ENCODE measurements around the gene CDH23.
"Not testable (repeated sequence)": the region's sequence is repeated elsewhere in the genome, so short reads cannot be mapped to it uniquely, and the experiment has no call there.

CDH23 gene

DNA sequence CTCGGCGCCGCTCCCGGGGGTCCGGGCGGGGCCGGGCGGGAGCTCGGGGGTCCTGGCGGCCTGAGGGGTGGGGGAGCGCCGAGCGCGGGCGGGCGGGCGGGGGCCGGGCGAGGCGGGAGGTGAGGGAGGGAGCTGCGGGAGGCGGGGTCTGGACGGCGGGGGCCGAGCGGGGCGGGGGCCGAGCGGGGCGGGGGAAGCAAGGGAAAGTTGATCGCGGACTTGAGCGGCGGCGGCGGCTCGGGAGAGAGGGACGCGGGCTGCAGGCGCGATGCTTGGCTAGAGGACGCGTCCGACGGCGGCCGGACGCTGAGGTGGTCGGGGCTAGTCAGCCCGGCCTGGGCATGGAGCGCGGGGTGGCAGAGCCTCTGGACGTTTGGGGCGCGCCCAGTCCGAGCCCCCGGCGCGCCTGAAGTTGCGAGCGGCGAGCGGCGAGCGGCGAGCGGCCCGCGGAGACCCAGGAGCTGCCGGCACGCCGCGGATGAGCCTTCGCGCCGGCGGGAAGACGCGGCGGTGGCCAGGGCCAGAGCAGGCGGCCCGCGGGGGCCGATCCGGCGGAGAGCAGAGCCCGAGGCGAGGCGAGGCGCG lies at the start of gene CDH23:
CDH23 (plus strand) TSS at position 210 of the 585 bp plus-strand sequence. CDS start 42,912 bp downstream, outside the sequence.
- DNase-seq = no peak

DNA sequence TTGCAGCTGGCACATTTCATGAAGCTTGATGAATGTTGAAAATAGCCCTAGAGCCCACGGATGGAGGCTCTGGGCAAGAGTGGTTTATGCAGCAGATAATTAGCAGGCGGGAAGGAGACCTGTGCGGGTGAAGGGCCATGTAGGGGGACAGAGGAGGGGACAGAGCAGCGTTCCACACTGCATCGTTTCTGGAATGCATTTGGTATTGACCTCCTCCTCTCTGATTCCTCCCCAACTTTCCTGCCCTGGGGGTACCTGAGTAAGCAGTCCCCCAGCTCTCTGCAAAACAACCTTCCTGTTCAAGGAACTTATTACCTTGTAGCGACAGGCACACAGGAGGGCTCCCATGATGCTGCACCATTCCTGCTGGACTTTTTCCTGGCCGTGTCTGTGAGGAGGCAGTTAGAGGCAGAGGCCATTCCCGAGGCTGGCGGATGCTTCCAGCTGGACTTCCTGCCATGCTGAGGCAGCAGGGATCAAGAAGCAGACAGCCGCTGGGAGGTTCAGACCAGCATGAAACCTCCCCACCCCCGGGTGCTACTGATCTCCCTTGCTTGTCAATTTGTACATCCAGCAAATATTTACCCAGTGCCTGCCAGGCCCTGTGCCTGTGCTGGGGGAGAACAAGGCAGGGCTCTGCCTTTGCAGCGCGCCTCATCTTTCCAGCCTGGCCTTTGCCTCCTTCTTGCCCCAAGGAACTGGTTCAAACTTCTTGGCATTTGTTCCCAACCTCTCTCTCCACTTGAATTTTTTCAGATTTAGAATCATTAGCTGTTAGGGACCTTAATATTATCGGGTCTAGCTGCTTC lies 48.9 kb upstream of the CDH23 start:
- DNase-seq = no peak

DNA sequence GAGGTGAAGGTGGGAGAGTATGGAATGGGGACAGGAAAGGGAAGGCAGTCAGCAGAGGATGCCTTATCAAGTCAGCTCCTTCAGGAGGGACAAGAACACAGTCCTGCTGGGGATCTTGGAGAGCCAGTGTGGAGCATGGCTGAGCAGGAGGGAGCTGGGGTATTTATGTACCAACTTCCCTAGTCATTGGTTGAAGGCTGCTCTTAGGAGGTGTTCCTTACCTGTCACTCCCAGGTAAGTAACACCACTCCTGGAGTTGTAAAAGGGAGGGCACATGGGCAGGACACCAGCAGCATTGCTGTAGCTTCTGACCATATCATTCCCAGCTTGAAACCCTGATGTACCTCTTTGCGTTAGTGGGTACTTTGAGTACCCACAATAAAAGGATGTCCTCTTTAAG lies 47.9 kb upstream of the CDH23 start:
- DNase-seq = no peak

DNA sequence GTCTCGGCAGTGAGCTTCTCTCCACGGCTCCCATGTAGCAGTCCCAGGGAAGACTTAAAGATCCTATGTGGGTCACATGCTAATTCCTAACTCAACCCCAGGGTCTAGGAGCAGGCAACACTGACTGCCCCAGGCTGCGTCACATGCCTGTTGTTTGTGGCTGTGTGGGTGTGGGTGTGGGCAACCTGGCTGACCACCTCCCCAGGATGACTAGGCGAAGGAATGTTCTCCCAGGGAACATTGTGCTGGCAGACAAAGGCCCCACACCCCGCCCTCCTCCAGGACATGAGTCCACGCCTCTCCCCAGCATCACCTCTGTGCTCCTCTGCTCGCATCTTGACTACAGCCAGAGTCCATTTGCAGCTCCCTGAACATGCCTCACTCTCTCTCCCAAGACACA lies 47.3 kb upstream of the CDH23 start:
- DNase-seq = no peak

DNA sequence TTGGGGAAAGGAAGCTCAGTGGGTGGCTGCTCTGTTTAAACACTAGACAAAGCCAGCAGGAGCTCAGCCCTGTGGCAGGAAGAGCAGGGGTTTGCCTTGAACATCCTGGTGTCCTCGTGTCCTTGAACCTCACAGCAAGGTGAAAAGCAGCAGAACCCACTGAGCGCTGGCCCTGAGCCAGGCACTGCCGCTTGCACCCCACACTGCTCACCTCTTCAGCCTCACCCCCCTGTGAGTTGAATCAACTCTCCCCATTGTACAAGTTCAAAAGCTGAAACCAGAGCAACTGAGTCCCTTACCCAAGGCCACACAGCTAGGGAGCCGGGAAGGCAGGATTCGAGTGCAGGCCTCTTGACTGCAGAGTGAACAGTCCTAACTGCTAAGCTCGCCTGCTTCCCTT lies 45.6 kb upstream of the CDH23 start:
- no peak for DNase-seq

DNA sequence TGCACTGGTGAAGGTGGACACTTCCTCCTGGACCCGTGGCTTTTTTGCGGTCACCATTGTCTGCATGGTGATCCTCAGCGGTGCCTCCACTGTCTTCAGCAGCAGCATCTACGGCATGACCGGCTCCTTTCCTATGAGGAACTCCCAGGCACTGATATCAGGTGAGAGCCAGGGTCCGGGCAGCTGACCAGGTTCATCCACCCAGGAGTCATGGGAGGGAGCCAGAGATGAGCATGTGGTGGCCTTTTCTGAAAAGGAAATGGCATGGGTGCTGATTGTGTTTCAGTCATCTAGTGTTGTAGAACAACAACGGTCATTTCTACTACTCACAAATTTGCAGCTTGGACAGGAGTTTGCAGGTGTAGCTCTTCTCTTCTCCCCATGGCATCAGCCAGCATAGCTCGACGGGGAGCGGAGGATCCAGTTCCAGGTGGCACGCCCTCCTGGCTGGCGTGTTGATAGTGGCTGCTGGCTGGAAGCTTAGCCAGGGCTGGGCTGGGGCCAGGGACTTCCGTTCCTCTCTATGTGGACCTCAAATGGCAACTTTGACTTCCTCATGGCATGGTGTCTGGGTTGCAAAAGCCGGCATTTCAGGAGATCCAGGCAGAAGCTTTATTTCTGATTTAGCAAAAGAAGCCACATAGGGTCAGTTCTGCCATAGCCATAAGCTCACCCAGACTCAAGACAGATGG lies 44.9 kb upstream of the CDH23 start:
- DNase-seq = no peak

DNA sequence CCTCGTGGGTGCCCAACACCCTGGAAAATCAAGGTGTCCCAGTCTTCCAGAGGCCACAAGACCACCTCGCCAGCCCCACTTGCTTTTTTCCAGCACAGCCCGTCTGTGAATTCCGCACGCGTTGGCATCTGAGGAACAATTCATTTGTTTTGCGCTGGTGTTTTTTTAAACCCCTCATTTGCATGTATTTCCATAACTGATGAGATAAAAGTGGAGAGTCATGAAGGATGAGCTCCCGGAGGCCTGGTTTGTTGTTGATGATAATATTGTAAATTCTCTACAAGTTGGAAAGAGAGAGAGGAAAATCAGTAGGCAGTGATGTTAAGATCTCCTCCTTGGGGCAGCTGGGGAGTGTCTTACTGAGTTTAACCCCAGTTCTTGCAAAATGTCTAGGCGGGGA lies 43.1 kb upstream of the CDH23 start:
- DNase-seq = no peak

DNA sequence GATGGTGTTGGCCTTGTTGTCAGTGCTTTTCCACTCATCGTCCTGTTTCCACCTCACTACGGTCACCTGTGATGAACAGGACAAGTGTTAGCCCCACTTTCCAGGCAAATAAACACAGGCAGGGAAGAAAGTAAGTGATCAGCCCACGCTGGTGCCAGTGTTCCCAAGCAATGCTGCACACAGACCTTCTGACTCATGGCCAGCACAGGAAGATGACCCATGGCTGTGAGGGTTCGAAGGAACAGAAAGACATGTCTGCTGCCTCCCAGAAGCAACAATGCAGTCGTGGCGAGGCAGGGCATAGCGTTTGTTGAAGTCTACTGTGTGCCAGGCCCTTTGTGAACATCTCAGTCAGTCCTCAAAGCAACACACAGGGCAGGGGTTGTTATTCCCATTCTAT lies 41.9 kb upstream of the CDH23 start:
- DNase-seq = no peak

DNA sequence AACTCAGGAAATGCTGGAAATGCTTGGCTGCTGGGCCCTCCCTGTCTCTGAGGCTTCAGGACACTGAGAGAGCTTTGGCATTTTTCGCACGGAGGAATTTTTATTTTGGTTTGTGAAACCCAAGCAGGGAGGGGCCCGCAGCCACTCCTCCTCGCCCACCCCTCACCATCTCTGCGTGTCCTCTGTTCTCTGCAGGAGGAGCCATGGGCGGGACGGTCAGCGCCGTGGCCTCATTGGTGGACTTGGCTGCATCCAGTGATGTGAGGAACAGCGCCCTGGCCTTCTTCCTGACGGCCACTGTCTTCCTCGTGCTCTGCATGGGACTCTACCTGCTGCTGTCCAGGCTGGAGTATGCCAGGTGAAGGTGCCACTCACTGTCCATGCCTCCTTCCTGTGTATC lies 40.8 kb upstream of the CDH23 start:
- DNase-seq = no peak

DNA sequence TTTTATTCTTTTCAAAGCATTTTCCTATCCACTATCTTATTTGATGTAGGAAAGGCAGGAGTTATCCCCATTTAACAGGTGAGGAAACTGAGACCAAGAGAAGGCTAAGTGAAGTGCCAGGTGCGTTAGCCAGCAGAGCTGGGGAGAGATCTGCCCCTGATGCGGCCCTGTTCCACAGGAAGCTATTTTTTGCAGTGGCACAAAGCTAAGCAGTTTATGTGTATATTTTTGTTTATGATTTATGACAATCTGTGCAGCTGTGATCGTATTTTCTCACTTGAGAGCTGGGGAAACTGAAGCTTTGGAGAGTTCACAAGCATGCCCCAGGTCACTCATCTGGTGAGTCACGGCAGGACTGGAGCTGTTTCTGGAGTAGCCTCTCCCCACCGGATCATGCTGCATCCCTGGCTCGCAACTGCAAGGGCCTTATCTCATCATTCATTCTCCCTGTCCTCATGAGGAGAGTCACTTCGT lies 38.9 kb upstream of the CDH23 start:
- DNase-seq = no peak

DNA sequence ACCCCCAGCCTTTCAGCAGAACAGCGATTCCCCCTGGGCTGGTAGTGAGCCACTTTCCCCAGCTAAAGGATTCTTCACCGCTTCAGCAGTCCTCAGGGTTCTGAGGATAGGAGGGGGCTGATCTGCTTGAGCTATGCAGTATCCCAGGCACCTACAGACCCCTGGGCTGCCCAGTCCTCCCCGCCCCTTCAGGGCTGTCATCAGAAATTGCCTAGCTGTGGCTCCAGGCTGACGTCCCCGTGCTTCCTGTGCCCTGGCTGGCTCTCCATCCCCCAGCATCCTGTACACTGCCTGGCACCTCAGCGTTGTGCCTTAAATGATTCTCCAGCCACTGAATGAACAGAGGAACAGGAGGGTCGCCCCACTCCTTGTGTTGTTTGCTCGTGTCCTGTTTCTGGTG lies 38.4 kb upstream of the CDH23 start:
- DNase-seq = no peak

DNA sequence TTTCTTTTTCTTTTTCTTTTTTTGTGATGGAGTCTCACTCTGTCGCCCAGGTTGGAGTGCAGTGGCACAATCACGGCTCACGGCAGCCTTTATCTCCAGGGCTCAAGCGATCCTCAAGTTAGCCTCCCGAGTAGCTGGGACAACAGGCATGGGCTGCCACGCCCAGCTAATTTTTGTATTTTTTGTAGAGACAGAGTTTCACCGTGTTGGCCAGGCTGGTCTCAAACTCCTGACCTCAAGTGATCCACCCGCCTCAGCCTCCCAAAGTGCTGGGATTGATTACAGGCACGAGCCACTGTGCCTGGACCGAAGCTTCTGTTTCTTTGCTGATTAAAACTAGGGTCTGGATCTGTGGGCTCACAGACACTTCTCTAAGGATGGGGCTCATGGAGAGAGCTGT lies 37.8 kb upstream of the CDH23 start:
- DNase-seq = not testable (repeated sequence)

DNA sequence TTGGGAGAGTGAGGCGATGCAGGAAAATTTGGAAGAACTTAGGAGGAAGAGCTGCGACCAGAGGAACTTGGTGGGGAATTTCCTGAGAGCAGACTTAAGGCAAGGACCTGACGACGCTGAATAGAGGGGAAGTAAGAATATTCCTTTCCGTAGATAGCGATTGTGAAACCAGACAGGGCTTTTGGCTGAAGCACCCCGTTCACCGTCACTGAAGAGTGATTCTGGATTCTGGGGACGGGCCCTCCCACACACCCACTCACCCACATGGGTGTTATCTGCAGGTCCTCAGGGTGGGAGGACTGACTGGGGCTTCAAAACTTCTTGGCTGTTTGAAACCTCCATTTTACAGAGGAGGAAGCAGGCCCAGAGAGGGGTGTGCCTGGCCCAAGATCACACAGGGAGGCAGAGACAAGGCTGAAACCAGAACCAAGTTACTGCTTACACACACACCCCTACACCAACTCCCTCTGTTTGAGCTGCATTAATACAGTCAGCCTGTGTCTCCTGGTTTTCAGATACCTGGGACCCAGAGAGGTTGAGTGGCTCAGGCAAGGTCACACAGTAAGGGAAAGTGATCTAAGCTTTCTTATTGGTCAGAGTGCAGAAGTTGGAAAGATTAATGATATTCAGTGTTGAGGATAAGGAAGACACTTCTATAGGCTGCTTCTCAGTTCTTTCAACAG lies 37.2 kb upstream of the CDH23 start:
- DNase-seq = no peak

DNA sequence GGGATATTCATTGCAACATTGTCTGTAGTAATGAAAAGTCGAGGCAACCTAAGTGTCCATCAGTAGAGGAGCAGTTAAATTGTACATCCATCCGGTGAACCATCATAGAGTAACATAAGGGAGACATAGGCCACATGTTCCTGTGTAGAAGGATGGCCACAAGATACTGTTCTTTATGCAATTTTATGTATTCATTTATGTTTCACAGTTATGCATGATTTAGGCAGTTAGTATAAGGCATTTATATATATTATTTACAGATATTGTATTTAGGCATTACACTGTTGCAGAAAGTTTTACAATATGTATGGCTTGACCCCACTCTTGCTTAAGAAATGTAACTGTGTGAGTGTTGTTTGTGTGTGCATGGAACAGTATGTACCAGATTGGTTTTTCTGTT lies 36.0 kb upstream of the CDH23 start:
- no peak for DNase-seq

DNA sequence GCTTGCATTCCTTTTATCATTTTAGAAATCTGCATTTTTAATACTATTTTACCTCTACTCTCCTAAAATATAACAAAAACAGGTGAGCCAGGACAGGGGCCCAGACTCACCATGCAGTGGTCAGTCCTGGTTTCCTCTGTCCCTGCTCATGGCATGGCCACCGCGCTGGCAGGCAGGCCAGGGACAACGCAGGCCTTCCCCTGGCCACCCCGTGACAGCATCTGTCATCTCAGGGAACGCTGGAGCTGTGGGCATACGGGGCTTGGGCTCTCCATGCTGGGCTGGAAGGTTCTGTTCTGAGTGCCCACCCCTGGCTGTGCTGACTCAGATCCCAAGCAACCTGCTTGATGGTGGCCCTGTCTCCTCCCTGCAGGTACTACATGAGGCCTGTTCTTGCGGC lies 35.1 kb upstream of the CDH23 start:
- DNase-seq = no peak

DNA sequence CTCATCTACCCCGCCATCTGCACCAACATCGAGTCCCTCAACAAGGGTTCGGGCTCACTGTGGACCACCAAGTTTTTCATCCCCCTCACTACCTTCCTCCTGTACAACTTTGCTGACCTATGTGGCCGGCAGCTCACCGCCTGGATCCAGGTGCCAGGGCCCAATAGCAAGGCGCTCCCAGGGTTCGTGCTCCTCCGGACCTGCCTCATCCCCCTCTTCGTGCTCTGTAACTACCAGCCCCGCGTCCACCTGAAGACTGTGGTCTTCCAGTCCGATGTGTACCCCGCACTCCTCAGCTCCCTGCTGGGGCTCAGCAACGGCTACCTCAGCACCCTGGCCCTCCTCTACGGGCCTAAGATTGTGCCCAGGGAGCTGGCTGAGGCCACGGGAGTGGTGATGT lies 34.6 kb upstream of the CDH23 start:
- no peak for DNase-seq

DNA sequence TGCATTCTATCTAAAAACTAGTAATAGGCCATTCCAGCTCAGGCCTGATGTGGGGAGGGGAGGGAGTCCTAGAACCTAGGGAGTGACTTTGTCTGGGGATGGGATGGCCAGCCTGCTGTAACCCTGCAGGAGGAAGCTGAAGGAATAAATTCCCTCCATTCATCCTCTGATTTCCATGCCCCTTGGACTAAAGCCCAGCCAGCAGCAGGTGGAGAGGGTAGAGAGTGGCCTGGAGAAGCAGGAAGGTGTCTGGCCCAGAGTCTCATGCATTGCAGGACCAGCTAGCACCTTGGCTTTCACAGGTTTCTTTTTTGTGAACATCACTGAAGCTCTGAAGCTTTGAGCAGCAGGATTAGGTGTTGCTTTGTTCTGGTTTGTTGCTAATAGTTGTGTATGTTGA lies 32.8 kb upstream of the CDH23 start:
- peak in 1 of 2 experiments; percentile 8 for DNase-seq

DNA sequence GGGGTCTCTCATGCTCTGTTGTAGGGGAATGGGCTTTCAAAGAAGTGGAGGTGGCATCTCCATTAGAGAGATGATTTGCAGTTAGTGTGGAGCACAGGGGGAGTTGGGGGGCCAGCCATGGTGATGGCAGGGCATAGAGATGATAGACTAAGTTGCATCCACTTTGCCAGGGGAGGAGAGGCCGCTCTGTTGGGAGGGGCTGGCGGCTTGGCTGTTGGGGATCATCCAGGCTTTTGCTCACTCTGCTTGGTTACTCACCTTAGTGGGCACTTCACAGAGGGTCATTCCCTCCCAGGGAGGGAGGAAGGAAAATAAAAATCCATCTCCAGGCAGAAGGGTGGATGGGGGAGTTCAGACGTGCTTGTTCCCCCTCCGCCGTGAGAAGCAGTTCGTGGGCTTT lies 31.4 kb upstream of the CDH23 start:
- no peak for DNase-seq

DNA sequence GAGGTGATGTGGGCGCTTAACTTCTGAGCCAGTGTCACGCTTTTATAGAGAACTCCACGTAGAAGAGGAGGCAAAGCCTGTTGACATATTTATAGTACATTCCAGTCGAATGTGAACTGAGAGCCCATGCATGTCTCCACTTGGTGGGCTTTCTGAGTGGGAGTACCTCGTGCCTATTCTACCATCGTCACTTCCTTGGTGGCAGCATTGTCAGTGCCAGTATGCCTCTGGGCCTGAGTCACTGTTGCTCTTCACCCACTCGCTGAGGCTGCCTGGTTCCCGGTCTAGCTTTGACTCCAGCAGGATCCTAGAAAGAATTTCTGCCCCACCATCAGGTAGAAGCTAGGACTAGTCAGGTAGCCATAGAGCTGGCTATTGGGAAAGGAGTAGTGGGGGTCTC lies 30.0 kb upstream of the CDH23 start:
- no peak for DNase-seq

DNA sequence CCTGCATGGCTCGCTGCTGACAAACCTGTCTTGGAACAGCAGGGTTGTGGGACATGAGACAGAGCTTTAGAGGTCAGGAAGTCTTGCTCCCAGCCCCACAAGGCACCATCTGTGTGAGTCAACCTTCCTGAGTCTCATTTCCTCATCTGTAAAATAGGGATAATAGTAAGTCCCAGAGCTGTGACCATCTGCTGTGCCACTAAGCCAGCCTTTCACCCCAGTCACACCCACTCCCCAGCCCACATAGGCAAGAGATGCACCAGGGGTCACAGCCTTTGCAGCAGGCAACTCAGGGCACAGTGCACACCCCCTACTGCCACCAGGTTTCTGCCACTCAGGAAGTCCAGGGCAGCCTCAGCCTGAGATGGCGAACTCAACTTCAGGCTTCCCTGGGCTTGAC lies 29.4 kb upstream of the CDH23 start:
- no peak for DNase-seq

DNA sequence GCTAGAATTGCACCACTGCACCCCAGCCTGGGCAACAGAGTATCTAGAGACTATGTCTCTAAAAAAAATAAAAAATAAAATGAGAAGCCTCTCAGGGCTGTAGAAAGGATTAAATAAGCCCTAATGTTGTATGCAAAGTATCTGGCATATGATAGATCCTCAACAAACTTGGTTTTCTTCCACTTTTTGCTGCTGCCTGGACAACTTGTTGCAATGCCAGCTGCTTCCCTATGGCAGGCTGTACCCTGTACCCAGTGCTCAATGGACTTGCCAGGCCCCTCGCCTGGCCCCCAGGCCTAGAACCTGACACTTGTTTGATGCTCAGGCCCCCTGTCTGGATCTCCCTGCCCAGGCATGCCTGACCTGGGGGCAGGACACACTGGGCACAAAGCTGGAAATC lies 28.5 kb upstream of the CDH23 start:
- no peak for DNase-seq

DNA sequence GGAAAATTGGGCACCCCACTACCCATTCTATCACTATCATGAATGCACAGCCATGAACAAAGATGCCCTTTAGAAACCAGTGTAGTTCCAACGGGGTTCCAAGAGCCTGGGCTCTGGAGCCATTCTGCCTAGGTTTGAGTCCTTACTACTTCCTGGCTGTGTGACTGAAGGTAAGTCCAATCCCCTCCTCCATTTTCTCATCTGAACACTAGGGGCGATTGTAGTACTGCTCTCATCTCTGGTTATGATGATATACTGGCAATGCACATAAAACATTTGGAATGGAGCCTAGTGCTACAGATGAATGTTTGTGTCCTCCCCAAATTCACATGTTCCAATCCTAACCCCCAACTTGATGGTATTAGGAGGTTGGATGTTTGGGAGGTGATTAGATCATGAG lies 28.1 kb upstream of the CDH23 start:
- DNase-seq = no peak

DNA sequence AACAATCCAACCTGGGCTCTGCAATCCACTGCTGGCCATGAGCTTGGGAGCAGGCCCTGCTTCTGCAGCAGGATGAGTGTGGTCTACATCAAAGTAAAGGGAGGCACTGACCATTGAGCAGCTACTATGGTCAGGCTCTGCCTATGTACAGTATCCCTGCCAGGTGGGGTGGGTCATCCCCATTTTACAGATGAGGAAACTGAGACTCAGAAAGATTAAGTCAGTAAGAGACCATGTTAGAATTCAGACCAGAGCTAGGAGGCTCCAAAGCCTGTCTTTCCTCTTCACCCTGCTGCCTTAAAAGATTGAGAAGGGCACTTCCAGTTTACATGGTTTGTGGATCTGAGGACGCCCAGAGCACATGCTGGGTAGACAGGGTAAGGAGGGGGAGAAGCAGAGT lies 27.1 kb upstream of the CDH23 start:
- no peak for DNase-seq

DNA sequence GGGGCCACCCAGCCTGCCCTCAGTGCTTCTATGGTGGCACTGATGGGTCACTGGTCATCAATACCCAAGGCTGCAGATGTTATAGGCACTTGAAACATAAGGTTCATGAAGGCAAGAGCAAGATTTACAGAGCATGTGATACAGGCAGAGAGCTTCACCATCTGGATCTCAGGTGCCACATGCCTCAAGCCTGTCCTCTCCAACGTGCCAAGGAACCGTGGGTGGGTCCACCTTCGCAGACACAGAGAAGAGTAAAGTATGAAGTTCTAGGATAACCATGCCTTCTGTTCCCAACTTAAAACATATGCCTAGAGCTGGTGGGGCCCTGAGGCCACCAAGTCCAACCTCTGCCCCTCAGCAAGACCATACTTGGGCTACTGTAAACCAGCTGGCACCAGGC lies 26.7 kb upstream of the CDH23 start:
- DNase-seq = no peak
